ENCODE measurements around the gene MATCAP1.

GRCh38 chr16:67194260-67194659 is 10.5 kb upstream of the MATCAP1 start:
- TF ChIP-seq CTCF (IDR thresholded peaks at IDR 0.05; ENCODE audit: borderline replicate concordance, extremely low read depth, low read length, poor library complexity, severe bottlenecking) (no peak), EZH2 (IDR thresholded peaks at IDR 0.05; ENCODE audit: borderline replicate concordance, low read depth, low read length, severe bottlenecking) (no peak)
